ENCODE measurements around the gene RASD1. TPM values are rescaled to one million over a fixed set of nuclear protein-coding genes. Genes with fewer than 3 reads are reported as not detected.

The RASD1 gene
- total and polyA plus RNA-seq, 2 experiments from 2014 or later: 3.6 to 3.7 TPM

DNA sequence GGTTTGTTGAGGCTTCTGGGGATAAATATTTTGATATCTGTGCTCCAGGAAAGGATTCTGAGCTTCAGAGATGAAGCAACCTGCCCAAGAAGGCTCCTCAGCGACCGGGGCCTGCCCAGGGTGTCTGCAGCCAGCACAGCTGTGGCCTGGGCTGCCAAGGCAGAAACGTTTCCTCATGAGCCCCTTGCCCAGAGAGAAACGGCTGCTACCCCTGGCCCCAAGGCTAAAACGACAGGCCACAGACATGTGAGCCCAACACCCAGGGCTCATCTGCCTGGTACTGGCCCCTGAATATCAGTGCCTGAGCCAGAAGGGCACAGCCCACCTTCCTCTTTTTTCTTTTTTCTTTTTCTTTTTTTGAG, 45.4 kb upstream of the RASD1 start:
- H3K9me2 ChIP-seq (ENCODE audit: insufficient read depth): no peaks in the 10 kb centered on the region
- Mint-ChIP-seq H3K27ac (no peak overlapping the region), H3K36me3 (ENCODE audit: low read depth) (no peaks in the 10 kb centered on the region), H3K4me3 (no peak overlapping the region), H3K4me1 (peaks cover 4% of the 10 kb centered on the region; the same call in 1 of the 3 replicates), H3K9me3 (no peaks in the 10 kb centered on the region), H3K27me3 (ENCODE audit: insufficient read depth, low read depth, poor library complexity) (peaks cover 4% of the 10 kb centered on the region)
- H3K4me1 ChIP-seq (ENCODE audit: insufficient read depth): no peaks in the 10 kb centered on the region
- H3K4me2 ChIP-seq: no peak overlapping the region
- H3K27me3 ChIP-seq (ENCODE audit: insufficient read depth): no peaks in the 10 kb centered on the region
- DNase-seq (ENCODE audit: low spot score) (no peak), ATAC-seq (no peak)
- no peak overlapping the region for H3K4me3 ChIP-seq
- no peaks in the 10 kb centered on the region for H3F3A ChIP-seq (replicated peaks; ENCODE audit: low read depth)
- H3K79me2 ChIP-seq (replicated peaks; ENCODE audit: insufficient read depth): no peaks in the 10 kb centered on the region
- TF ChIP-seq, protein P1, sequence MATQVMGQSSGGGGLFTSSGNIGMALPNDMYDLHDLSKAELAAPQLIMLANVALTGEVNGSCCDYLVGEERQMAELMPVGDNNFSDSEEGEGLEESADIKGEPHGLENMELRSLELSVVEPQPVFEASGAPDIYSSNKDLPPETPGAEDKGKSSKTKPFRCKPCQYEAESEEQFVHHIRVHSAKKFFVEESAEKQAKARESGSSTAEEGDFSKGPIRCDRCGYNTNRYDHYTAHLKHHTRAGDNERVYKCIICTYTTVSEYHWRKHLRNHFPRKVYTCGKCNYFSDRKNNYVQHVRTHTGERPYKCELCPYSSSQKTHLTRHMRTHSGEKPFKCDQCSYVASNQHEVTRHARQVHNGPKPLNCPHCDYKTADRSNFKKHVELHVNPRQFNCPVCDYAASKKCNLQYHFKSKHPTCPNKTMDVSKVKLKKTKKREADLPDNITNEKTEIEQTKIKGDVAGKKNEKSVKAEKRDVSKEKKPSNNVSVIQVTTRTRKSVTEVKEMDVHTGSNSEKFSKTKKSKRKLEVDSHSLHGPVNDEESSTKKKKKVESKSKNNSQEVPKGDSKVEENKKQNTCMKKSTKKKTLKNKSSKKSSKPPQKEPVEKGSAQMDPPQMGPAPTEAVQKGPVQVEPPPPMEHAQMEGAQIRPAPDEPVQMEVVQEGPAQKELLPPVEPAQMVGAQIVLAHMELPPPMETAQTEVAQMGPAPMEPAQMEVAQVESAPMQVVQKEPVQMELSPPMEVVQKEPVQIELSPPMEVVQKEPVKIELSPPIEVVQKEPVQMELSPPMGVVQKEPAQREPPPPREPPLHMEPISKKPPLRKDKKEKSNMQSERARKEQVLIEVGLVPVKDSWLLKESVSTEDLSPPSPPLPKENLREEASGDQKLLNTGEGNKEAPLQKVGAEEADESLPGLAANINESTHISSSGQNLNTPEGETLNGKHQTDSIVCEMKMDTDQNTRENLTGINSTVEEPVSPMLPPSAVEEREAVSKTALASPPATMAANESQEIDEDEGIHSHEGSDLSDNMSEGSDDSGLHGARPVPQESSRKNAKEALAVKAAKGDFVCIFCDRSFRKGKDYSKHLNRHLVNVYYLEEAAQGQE (IDR thresholded peaks at IDR 0.05; ENCODE audit: unreplicated experiment): no peak
- TF ChIP-seq ZNF114 (CRISPR knock-in tag; IDR thresholded peaks at IDR 0.05) (no peak), ZNF331 (CRISPR knock-in tag; IDR thresholded peaks at IDR 0.05; ENCODE audit: low read depth) (no peak), JUNB (IDR thresholded peaks at IDR 0.05; ENCODE audit: unreplicated experiment) (no peak), EZH2 (IDR thresholded peaks at IDR 0.05; ENCODE audit: low read depth, unreplicated experiment) (no peak), EZH2phosphoT487 (IDR thresholded peaks at IDR 0.05; ENCODE audit: unreplicated experiment) (no peak), CREB1 (CRISPR knock-in tag; IDR thresholded peaks at IDR 0.05; ENCODE audit: low read depth) (no peak), NANOG (IDR thresholded peaks at IDR 0.05; ENCODE audit: borderline replicate concordance) (no peak), POLR2AphosphoS5 (IDR thresholded peaks at IDR 0.05; ENCODE audit: low read depth) (no peak), STAT1 (IDR thresholded peaks at IDR 0.05; ENCODE audit: unreplicated experiment) (no peak)
- TF ChIP-seq, protein P2, sequence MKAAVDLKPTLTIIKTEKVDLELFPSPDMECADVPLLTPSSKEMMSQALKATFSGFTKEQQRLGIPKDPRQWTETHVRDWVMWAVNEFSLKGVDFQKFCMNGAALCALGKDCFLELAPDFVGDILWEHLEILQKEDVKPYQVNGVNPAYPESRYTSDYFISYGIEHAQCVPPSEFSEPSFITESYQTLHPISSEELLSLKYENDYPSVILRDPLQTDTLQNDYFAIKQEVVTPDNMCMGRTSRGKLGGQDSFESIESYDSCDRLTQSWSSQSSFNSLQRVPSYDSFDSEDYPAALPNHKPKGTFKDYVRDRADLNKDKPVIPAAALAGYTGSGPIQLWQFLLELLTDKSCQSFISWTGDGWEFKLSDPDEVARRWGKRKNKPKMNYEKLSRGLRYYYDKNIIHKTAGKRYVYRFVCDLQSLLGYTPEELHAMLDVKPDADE (IDR thresholded peaks at IDR 0.05): no peak
- TF ChIP-seq, protein P3, sequence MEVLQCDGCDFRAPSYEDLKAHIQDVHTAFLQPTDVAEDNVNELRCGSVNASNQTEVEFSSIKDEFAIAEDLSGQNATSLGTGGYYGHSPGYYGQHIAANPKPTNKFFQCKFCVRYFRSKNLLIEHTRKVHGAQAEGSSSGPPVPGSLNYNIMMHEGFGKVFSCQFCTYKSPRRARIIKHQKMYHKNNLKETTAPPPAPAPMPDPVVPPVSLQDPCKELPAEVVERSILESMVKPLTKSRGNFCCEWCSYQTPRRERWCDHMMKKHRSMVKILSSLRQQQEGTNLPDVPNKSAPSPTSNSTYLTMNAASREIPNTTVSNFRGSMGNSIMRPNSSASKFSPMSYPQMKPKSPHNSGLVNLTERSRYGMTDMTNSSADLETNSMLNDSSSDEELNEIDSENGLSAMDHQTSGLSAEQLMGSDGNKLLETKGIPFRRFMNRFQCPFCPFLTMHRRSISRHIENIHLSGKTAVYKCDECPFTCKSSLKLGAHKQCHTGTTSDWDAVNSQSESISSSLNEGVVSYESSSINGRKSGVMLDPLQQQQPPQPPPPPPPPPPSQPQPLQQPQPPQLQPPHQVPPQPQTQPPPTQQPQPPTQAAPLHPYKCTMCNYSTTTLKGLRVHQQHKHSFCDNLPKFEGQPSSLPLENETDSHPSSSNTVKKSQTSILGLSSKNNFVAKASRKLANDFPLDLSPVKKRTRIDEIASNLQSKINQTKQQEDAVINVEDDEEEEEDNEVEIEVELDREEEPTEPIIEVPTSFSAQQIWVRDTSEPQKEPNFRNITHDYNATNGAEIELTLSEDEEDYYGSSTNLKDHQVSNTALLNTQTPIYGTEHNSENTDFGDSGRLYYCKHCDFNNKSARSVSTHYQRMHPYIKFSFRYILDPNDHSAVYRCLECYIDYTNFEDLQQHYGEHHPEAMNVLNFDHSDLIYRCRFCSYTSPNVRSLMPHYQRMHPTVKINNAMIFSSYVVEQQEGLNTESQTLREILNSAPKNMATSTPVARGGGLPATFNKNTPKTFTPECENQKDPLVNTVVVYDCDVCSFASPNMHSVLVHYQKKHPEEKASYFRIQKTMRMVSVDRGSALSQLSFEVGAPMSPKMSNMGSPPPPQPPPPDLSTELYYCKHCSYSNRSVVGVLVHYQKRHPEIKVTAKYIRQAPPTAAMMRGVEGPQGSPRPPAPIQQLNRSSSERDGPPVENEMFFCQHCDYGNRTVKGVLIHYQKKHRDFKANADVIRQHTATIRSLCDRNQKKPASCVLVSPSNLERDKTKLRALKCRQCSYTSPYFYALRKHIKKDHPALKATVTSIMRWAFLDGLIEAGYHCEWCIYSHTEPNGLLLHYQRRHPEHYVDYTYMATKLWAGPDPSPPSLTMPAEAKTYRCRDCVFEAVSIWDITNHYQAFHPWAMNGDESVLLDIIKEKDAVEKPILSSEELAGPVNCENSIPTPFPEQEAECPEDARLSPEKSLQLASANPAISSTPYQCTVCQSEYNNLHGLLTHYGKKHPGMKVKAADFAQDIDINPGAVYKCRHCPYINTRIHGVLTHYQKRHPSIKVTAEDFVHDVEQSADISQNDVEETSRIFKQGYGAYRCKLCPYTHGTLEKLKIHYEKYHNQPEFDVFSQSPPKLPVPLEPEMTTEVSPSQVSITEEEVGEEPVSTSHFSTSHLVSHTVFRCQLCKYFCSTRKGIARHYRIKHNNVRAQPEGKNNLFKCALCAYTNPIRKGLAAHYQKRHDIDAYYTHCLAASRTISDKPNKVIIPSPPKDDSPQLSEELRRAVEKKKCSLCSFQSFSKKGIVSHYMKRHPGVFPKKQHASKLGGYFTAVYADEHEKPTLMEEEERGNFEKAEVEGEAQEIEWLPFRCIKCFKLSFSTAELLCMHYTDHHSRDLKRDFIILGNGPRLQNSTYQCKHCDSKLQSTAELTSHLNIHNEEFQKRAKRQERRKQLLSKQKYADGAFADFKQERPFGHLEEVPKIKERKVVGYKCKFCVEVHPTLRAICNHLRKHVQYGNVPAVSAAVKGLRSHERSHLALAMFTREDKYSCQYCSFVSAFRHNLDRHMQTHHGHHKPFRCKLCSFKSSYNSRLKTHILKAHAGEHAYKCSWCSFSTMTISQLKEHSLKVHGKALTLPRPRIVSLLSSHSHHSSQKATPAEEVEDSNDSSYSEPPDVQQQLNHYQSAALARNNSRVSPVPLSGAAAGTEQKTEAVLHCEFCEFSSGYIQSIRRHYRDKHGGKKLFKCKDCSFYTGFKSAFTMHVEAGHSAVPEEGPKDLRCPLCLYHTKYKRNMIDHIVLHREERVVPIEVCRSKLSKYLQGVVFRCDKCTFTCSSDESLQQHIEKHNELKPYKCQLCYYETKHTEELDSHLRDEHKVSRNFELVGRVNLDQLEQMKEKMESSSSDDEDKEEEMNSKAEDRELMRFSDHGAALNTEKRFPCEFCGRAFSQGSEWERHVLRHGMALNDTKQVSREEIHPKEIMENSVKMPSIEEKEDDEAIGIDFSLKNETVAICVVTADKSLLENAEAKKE (CRISPR knock-in tag; IDR thresholded peaks at IDR 0.05): no peak
- TF ChIP-seq, protein P4, sequence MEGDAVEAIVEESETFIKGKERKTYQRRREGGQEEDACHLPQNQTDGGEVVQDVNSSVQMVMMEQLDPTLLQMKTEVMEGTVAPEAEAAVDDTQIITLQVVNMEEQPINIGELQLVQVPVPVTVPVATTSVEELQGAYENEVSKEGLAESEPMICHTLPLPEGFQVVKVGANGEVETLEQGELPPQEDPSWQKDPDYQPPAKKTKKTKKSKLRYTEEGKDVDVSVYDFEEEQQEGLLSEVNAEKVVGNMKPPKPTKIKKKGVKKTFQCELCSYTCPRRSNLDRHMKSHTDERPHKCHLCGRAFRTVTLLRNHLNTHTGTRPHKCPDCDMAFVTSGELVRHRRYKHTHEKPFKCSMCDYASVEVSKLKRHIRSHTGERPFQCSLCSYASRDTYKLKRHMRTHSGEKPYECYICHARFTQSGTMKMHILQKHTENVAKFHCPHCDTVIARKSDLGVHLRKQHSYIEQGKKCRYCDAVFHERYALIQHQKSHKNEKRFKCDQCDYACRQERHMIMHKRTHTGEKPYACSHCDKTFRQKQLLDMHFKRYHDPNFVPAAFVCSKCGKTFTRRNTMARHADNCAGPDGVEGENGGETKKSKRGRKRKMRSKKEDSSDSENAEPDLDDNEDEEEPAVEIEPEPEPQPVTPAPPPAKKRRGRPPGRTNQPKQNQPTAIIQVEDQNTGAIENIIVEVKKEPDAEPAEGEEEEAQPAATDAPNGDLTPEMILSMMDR (conservative IDR thresholded peaks at IDR 0.05; ENCODE audit: low read depth in 2 of 2): no peak
- H2AFZ ChIP-seq: no peak overlapping the region
- no peaks in the 10 kb centered on the region for H4K20me1 ChIP-seq (replicated peaks; ENCODE audit: insufficient read depth)
- H3K27ac ChIP-seq (ENCODE audit: low read depth): no peak overlapping the region
- H3K36me3 ChIP-seq (ENCODE audit: insufficient read depth): no peaks in the 10 kb centered on the region
